Measurements from ENCODE around the gene PAF1. TPM values are rescaled to one million over a fixed set of nuclear protein-coding genes. Genes with fewer than 3 reads are reported as not detected.

PAF1 gene
- total RNA-seq, 1 donor from 2014 or later = 63.4 TPM

- DNase-seq (ENCODE audit: low read depth) = no peak
- no peak for TF ChIP-seq CTCF (conservative IDR thresholded peaks at IDR 0.05; ENCODE audit: low read depth, low read length)
- H3K4me3 ChIP-seq (ENCODE audit: low read depth, low read length) = no peak overlapping the region
These were observed 18.7 kb downstream of the PAF1 start for GRCh38 chr19:39372047-39372802.

GRCh38 chr19:39370735-39371134, 20.2 kb downstream of the PAF1 start:
- H3K4me3 ChIP-seq (ENCODE audit: low read depth, low read length) = no peak overlapping the region
- no peak for DNase-seq (ENCODE audit: low read depth)
- TF ChIP-seq CTCF (conservative IDR thresholded peaks at IDR 0.05; ENCODE audit: low read depth, low read length) = no peak

GRCh38 chr19:39369200-39369599, 21.7 kb downstream of the PAF1 start:
- TF ChIP-seq CTCF (conservative IDR thresholded peaks at IDR 0.05; ENCODE audit: low read depth, low read length) = no peak
- H3K4me3 ChIP-seq (ENCODE audit: low read depth, low read length) = no peak overlapping the region
- DNase-seq (ENCODE audit: low read depth) = no peak

- no peak for TF ChIP-seq CTCF (conservative IDR thresholded peaks at IDR 0.05; ENCODE audit: low read depth, low read length)
- no peak overlapping the region for H3K4me3 ChIP-seq (ENCODE audit: low read depth, low read length)
- DNase-seq (ENCODE audit: low read depth) = no peak
These were observed 25.4 kb downstream of the PAF1 start for GRCh38 chr19:39365531-39365930.

GRCh38 chr19:39363901-39364457, 26.9 kb downstream of the PAF1 start:
- no peak for DNase-seq (ENCODE audit: low read depth)
- no peak overlapping the region for H3K4me3 ChIP-seq (ENCODE audit: low read depth, low read length)
- no peak for TF ChIP-seq CTCF (conservative IDR thresholded peaks at IDR 0.05; ENCODE audit: low read depth, low read length)

- TF ChIP-seq CTCF (conservative IDR thresholded peaks at IDR 0.05; ENCODE audit: low read depth, low read length) = no peak
- peak; percentile 31 for DNase-seq (ENCODE audit: low read depth)
- H3K4me3 ChIP-seq (ENCODE audit: low read depth, low read length) = no peak overlapping the region
These were observed 27.9 kb downstream of the PAF1 start for GRCh38 chr19:39362682-39363657.

Data from epithelial cell of proximal tubule (primary cell).